IPS-18c (cell line): ENCODE results near the gene PKDREJ.
"Not testable (repeated sequence)": the region's sequence is repeated elsewhere in the genome, so short reads cannot be mapped to it uniquely, and the experiment has no call there.

Experiments used
- H3K4me3 ChIP-seq: 2 replicates; pipeline ENCODE4 v1.7.0; 2013; ENCODE audit warnings: low read depth, mild to moderate bottlenecking, low read length, moderate library complexity; ENCODE audit not compliant: insufficient read depth
- H3K9me3 ChIP-seq: one replicate; pipeline ENCODE4 v1.6.1; 2013; ENCODE audit warnings: mild to moderate bottlenecking, low read length, moderate library complexity; ENCODE audit not compliant: control insufficient read depth, insufficient read depth

The PKDREJ gene

GRCh38 chr22:46263216-46263590 lies at the start of gene PKDREJ:
PKDREJ (minus strand) TSS chr22:46263343; CDS start chr22:46263322, 21 bp downstream.
- H3K4me3 ChIP-seq, result peak within 1 kb of the TSS; percentile 20

GRCh38 chr22:46312848-46313247 lies 49.7 kb upstream of the PKDREJ start:
- H3K4me3 ChIP-seq, H3K9me3 ChIP-seq: not testable (repeated sequence)

More at GRCh38 chr22:46263216-46263590, at the start of gene PKDREJ:
- H3K9me3 ChIP-seq, result peaks cover 11% of the 10 kb centered on the region

GRCh38 chr22:46312056-46312455 lies 48.9 kb upstream of the PKDREJ start:
- Histone ChIP-seq H3K4me3 (no peak overlapping the region), H3K9me3 (no peaks in the 10 kb centered on the region)

- Histone ChIP-seq H3K9me3 (no peaks in the 10 kb centered on the region), H3K4me3 (no peak overlapping the region)
Observed at GRCh38 chr22:46309526-46310085, 46.5 kb upstream of the PKDREJ start.

- Histone ChIP-seq H3K9me3 (no peaks in the 10 kb centered on the region), H3K4me3 (no peak overlapping the region)
Observed at GRCh38 chr22:46308283-46308988, 45.3 kb upstream of the PKDREJ start.

- H3K9me3 ChIP-seq, result no peaks in the 10 kb centered on the region
- no peak overlapping the region for H3K4me3 ChIP-seq
Observed at GRCh38 chr22:46303347-46303965, 40.3 kb upstream of the PKDREJ start.

GRCh38 chr22:46300491-46300890 lies 37.3 kb upstream of the PKDREJ start:
- H3K4me3 ChIP-seq, result no peak overlapping the region
- no peaks in the 10 kb centered on the region for H3K9me3 ChIP-seq

- Histone ChIP-seq H3K9me3 (no peaks in the 10 kb centered on the region), H3K4me3 (no peak overlapping the region)
Observed at GRCh38 chr22:46299101-46299500, 36.0 kb upstream of the PKDREJ start.

- no peaks in the 10 kb centered on the region for H3K9me3 ChIP-seq
- peak overlapping the region; percentile 96 for H3K4me3 ChIP-seq
Observed at GRCh38 chr22:46297151-46297812, 34.1 kb upstream of the PKDREJ start.

- Histone ChIP-seq H3K4me3 (peak within 1 kb of the TSS; percentile 96), H3K9me3 (no peaks in the 10 kb centered on the region)
Observed at GRCh38 chr22:46296257-46297150, 33.4 kb upstream of the PKDREJ start, which contains the start of gene GTSE1. GTSE1 (plus strand) TSS chr22:46296870; CDS start chr22:46297401, 531 bp downstream.

GRCh38 chr22:46295277-46295971 lies 32.3 kb upstream of the PKDREJ start:
- H3K9me3 ChIP-seq, result no peaks in the 10 kb centered on the region
- peak overlapping the region; percentile 96 for H3K4me3 ChIP-seq

GRCh38 chr22:46294784-46295183 lies 31.6 kb upstream of the PKDREJ start:
- H3K4me3 ChIP-seq, result no peak overlapping the region

GRCh38 chr22:46293577-46294260 lies 30.6 kb upstream of the PKDREJ start:
- H3K4me3 ChIP-seq, result no peak overlapping the region
- no peaks in the 10 kb centered on the region for H3K9me3 ChIP-seq

More at GRCh38 chr22:46294784-46295183, 31.6 kb upstream of the PKDREJ start:
- no peaks in the 10 kb centered on the region for H3K9me3 ChIP-seq

GRCh38 chr22:46292732-46293131 lies 29.6 kb upstream of the PKDREJ start:
- H3K4me3 ChIP-seq, result no peak overlapping the region
- no peaks in the 10 kb centered on the region for H3K9me3 ChIP-seq

- Histone ChIP-seq H3K9me3 (no peaks in the 10 kb centered on the region), H3K4me3 (no peak overlapping the region)
Observed at GRCh38 chr22:46292173-46292572, 29.0 kb upstream of the PKDREJ start.
